HG03103 (cell line): Measurements from ENCODE around the gene LRMDA.

Experiments used
- ATAC-seq: cut with Tn5 transposase; IDR thresholded peaks from one replicate; pipeline ENCODE4 v1.9.1; 2021; ENCODE audit warnings: low read depth; ENCODE audit not compliant: unreplicated experiment

Gene LRMDA

GRCh38 chr10:75418712-75419111 is 12.7 kb upstream of the LRMDA start:
- no peak for ATAC-seq

GRCh38 chr10:75422913-75423312 is 8.5 kb upstream of the LRMDA start:
- no peak for ATAC-seq

GRCh38 chr10:75424571-75424970 is 6.9 kb upstream of the LRMDA start:
- ATAC-seq = no peak

- no peak for ATAC-seq
Observed at GRCh38 chr10:75425291-75426079, 5.9 kb upstream of the LRMDA start.

GRCh38 chr10:75426880-75427279 is 4.5 kb upstream of the LRMDA start:
- no peak for ATAC-seq

- no peak for ATAC-seq
Observed at GRCh38 chr10:75427951-75428350, 3.5 kb upstream of the LRMDA start.

- ATAC-seq = no peak
Observed at GRCh38 chr10:75428434-75429158, 2.8 kb upstream of the LRMDA start.

GRCh38 chr10:75429159-75429827 is 2.1 kb upstream of the LRMDA start:
- ATAC-seq = no peak

- ATAC-seq = no peak
Observed at GRCh38 chr10:75430000-75430763, 1.2 kb upstream of the LRMDA start.

GRCh38 chr10:75432176-75432575 is 752 bp downstream of the LRMDA start:
- no peak for ATAC-seq

GRCh38 chr10:75432763-75433162 is 1.3 kb downstream of the LRMDA start:
- ATAC-seq = no peak

- ATAC-seq = no peak
Observed at GRCh38 chr10:75433216-75433615, 1.8 kb downstream of the LRMDA start.

- no peak for ATAC-seq
Observed at GRCh38 chr10:75434291-75434690, 2.9 kb downstream of the LRMDA start.

GRCh38 chr10:75435291-75435690 is 3.9 kb downstream of the LRMDA start:
- no peak for ATAC-seq

GRCh38 chr10:75436896-75437295 is 5.5 kb downstream of the LRMDA start:
- ATAC-seq = no peak

GRCh38 chr10:75437693-75438092 is 6.3 kb downstream of the LRMDA start:
- no peak for ATAC-seq

- no peak for ATAC-seq
Observed at GRCh38 chr10:75438275-75438674, 6.9 kb downstream of the LRMDA start.

- ATAC-seq = no peak
Observed at GRCh38 chr10:75439811-75440210, 8.4 kb downstream of the LRMDA start.

- no peak for ATAC-seq
Observed at GRCh38 chr10:75440271-75440793, 8.9 kb downstream of the LRMDA start.

GRCh38 chr10:75441196-75441595 is 9.8 kb downstream of the LRMDA start:
- no peak for ATAC-seq

GRCh38 chr10:75441682-75442081 is 10.3 kb downstream of the LRMDA start:
- no peak for ATAC-seq
